ENCODE measurements around the gene CYP2W1.

DNA sequence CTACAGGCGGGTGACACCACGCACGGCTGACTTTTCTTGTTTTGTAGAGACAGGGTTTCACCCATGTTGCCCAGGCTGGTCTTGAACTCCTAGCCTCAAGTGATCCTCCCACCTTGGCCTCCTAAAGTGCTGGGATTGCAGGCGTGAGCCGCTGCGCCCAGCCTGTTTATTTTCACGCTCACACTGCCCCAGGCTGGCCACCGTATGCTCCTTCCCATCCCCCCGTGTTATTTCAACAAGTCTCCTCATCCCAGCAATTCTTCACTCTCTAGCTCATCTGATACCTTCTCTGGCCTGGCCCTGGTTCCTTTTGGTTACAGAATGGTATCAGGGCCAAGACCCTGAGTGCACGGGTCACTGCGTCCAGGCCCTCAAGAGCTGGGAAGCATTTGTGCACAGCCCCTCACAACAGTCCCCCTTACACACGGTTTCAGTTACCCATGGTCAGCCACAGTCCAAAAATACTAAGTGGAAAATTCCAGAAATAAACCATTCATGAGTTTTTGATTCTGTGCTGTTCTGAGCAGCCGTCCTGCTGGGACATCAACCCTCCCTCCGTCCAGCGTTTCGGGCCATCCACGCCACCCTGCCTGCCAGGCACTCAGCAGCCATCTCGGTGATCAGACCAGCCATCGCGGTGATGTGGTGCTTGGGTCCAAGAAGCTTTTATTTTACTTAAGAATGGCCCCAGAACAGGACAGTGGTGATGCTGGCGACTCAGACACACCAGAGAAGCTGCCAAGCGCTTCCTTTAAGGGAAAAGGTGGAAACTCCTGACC, 16.5 kb upstream of the CYP2W1 start:
- no peak for TF ChIP-seq POLR2A (IDR thresholded peaks at IDR 0.05)
- TF ChIP-seq, protein P1, sequence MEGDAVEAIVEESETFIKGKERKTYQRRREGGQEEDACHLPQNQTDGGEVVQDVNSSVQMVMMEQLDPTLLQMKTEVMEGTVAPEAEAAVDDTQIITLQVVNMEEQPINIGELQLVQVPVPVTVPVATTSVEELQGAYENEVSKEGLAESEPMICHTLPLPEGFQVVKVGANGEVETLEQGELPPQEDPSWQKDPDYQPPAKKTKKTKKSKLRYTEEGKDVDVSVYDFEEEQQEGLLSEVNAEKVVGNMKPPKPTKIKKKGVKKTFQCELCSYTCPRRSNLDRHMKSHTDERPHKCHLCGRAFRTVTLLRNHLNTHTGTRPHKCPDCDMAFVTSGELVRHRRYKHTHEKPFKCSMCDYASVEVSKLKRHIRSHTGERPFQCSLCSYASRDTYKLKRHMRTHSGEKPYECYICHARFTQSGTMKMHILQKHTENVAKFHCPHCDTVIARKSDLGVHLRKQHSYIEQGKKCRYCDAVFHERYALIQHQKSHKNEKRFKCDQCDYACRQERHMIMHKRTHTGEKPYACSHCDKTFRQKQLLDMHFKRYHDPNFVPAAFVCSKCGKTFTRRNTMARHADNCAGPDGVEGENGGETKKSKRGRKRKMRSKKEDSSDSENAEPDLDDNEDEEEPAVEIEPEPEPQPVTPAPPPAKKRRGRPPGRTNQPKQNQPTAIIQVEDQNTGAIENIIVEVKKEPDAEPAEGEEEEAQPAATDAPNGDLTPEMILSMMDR (IDR thresholded peaks at IDR 0.05): no peak
